DMS153 (cell line): ENCODE measurements around the gene LDB2.

Experiments
- DNase-seq: peaks from one replicate; lab custom pipeline; 2025; lab: John Stamatoyannopoulos, UW

LDB2 gene

GRCh38 chr4:16843831-16844508 is 54.5 kb downstream of the LDB2 start:
- DNase-seq = no peak

DNA sequence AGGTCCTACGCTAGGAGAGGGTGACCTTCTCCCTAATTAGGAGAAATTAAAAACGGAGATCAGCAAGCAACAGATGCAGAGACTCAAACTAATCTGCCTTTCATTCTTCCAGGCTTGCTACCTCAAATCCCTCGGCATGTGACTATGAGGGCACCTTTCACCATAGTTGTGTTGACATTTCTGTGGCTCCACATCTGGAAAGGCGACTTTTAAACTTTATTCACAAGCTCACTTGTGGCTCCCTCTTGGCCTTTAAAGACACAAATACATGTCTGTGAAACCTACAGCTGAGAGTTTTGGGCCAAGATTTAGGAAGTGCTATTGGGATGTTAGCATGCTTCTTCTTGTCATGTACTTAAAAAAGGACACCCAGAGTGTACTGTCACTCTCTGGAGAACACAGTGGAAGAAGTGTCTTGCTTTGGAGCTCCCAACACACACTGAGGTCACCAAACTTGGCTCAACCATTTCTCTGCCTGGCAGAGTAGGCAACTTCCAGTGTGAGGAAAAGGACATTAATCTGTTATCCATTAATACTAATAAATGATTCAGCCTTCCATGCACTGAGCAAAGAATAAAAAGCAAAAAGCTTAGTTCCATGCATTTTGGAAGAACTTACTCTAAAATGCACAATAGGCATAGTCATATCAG is 60.1 kb downstream of the LDB2 start:
- no peak for DNase-seq

DNA sequence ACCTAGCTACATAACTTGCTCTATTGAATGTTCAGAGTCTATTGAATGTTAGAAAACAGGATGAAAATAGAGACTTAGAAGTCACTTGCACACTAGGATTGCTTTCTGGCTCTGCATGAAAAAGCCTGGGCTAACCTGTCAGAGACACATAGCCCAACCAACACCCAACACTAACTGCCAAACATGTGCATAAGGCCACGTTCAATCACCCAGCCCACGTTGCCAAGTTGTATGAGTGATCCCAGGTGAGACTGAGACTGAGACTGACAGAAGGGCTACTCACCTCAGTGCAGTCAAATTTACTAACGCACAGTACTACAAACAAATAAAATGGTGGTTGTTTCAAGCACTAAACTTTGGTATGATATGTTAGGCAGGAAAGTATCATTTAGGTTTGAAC is 61.0 kb downstream of the LDB2 start:
- no peak for DNase-seq

DNA sequence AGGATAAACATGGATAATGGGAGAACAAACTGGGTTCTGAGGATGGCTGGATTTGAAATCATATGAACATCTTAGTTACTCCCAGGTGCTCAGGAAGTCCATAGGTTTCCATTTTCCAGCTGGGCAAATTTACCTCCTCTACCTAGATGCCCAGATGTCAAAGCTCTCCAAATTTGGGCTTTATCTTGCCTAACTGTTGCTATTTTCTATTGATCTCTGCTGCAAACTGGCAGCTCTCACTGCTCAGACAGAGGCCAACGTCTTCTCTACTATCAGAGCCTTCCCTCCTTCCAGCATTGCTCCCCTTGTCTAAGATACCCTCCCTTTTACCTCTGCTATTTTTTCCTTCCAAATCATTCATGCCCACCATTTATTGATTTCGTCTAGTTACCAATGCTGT is 62.1 kb downstream of the LDB2 start:
- no peak for DNase-seq

DNA sequence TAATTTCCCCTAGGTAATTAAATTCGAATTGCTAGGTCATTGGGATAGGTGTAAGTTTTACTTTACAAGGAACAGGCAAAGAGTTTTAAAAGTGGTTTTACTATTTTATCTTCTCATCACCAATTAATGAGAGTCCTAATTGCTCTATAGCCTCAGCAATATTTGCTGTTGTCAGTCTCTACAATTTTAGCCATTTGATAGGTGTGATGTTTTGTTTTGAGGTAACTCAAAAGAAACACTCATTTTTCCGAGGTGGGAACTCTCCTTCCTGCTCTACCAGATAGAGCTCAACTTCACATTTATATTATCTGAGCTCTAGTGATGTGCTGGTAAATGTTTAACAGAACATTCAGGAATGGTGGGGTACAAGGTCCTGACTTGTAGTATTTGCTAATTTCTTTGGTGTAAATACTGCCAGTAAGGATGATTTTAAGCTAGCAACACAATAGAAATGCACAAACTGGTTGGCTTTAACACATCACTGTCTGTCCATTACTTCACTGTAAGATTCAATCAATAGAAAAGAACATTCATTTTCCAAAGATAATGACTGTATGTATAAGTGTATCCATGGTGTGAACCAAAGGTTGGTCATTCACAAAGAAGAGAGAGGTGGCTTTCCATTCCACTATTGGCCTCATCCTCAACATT is 62.7 kb downstream of the LDB2 start:
- DNase-seq = no peak

- no peak for DNase-seq
These were observed 63.6 kb downstream of the LDB2 start for GRCh38 chr4:16834814-16835213.

DNA sequence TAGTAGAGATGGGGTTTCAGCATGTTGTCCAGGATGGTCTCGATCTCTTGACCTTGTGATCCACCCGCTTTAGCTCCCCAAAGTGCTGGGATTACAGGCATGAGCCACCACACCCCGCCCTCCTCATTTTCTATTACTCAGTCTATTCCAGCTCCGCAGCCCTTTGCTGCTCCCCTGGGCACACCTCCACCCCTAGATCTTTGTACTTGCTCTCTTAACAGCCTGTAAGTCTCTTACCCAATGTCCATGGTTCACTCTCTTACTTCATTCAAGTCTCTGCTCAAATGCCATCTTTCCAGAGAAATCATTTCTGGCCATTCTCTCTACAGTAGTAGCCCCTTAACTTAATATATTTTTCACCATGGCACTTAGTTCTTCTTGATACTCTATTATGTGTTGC is 64.7 kb downstream of the LDB2 start:
- DNase-seq = no peak

DNA sequence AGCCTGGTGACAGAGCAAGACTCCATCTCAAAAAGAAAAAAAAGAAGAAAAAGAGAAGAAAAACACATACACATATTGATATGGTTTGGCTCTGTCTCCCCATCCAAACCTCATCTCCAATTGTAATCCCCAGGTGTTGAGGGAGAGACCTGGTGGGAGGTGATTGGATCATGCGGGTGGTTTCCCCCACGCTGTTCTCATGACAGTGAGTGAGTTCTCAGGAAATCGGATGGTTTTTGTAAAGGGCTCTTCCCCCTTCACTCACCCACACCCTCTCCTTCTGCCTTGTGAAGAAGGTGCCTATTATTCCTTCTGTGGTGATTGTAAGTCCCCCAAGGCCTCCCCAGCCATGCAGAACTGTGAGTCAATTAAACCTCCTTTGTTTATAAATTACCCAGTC is 68.4 kb downstream of the LDB2 start:
- DNase-seq = no peak

GRCh38 chr4:16827794-16828724 is 70.4 kb downstream of the LDB2 start:
- DNase-seq = no peak

DNA sequence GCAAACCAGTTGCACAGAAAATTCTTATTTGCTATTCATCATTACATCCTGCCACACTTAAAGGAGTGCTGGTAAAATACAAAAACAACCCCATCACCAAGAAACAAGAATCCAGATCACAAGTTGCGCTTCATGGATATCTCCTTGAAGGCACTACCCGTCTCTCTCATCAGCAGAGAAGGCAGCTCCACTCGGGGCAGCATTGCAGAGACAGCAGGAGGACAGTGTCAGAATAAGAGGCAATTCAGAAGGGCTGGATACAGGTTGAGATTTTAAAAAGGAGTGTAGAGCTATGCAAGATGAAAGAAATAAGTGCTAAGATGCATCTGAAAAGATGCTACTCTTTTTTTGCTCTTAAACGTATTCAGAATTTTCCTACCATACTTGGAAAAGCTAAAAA is 71.4 kb downstream of the LDB2 start:
- no peak for DNase-seq

DNA sequence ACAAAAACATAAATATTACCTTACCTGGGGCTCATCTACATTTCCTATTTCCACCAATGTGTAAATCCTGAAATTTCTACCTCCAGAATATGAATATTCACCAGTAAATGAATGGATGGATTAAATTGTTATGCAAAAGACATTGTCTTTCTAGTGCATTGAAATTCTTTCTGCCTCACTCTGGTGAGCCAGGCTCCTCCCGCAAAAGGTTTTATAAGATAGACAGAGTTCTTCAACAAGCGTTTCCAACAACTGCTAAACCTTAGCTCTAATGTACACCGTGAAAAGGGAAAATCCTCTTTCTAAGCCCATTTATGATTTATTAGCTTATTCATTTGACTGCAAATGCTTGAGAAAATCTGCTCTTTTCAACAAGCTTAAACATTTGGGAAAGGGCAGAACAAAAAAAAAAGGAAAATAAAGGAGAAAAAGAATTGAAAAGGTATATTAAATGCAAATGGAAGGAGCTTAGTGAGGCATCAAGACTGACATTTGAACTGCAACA is 72.0 kb downstream of the LDB2 start:
- DNase-seq = no peak

GRCh38 chr4:16824278-16824806 is 74.1 kb downstream of the LDB2 start:
- DNase-seq = no peak

- no peak for DNase-seq
These were observed 78.1 kb downstream of the LDB2 start for GRCh38 chr4:16820329-16820728.

DNA sequence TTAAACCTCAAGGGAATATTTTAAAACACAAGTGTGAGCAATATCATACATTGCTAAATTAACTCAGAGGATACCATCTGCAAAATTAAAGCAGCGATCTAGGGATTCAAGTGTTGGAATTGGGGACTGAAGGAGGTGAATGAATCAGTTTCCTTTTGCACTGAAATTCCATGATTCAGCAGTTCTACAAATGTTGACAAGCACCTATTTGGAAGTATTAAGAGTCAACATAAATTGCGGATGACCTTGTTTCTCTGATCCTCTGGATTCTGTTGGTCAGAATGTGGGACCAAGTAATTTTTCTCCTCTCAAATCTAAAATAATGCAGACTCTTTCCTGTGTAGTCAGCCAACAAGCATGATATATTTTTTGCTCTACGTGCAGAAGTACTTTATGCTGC is 78.8 kb downstream of the LDB2 start:
- DNase-seq = no peak

GRCh38 chr4:16818005-16818404 is 80.4 kb downstream of the LDB2 start:
- DNase-seq = no peak

- DNase-seq = no peak
These were observed 81.2 kb downstream of the LDB2 start for GRCh38 chr4:16817286-16817685.

- DNase-seq = no peak
These were observed 84.1 kb downstream of the LDB2 start for GRCh38 chr4:16814361-16814760.

DNA sequence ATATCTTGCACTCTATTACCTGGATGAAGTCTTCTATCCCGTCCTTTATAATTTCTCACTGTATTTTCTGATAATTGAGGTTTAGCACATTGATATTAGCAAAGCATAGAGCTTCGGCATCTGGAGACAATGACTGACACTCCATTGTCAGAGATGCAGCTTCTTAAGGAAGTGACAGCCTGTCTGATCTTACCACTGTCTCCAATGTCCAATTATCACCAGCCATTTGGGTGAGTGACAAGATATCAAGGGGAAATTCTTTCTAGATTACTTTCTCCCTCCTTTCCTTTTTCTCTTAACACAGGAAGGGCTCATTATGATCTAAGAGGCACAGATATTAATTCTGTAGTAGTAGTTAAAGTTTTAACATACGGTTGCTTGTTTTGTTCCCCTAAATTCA is 86.4 kb downstream of the LDB2 start:
- DNase-seq = no peak

DNA sequence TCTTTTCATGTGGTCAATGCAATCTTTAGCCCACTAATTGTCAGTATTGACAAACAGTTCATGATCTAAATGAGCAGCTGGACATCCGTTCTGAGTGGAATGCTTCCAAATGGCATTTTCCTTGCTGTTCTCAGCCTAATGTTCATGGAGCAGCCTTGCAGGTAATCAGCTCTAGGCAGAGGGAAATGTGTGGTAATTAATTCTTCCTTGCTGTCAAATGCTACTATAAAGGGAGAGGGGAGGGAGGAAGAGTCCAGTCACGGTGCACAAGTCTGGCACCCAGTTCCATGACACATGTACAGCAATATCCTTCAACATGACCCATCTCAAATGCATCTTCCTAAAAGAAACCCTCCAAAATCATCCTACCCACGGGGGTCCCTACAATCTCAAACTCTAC is 88.5 kb downstream of the LDB2 start:
- no peak for DNase-seq

GRCh38 chr4:16809064-16809463 is 89.4 kb downstream of the LDB2 start:
- DNase-seq = no peak

DNA sequence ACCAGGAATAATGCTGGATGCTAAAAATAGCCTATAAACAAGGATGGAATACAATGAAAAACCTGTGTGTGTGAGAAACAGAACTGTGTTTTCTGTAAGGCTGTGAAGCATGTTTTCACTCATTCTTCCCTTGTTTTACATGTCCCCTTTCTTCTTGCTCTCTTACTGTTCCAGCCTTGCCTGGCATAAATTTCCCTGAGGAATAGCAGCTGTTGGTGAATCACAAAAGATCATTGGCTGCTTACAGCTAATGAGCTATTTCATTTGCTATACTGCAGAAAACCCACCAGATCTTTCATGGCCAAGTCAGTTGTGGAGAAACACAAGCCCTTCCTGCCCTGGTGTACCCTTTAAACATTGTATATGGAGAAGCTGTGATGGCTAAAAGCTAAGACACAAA is 91.1 kb downstream of the LDB2 start:
- no peak for DNase-seq

GRCh38 chr4:16804581-16804980 is 93.9 kb downstream of the LDB2 start:
- DNase-seq = no peak
